NCI-H2081 (cell line): Measurements from ENCODE around the gene SMIM13.

Source experiments
- DNase-seq, 2 experiments: peaks; one replicate each; lab custom pipeline; 2025; lab: John Stamatoyannopoulos, UW

The SMIM13 gene

GRCh38 chr6:11121851-11122250 is 28.2 kb downstream of the SMIM13 start:
- no peak for DNase-seq

GRCh38 chr6:11122380-11122779 is 28.7 kb downstream of the SMIM13 start:
- no peak for DNase-seq

GRCh38 chr6:11123978-11124377 is 30.3 kb downstream of the SMIM13 start:
- DNase-seq, result no peak

- no peak for DNase-seq
Observed at GRCh38 chr6:11126876-11127275, 33.2 kb downstream of the SMIM13 start.

- no peak for DNase-seq
Observed at GRCh38 chr6:11128608-11129007, 35.0 kb downstream of the SMIM13 start.

- no peak for DNase-seq
Observed at GRCh38 chr6:11129908-11130565, 36.4 kb downstream of the SMIM13 start.

- DNase-seq, result no peak
Observed at GRCh38 chr6:11130605-11131004, 37.0 kb downstream of the SMIM13 start.

- no peak for DNase-seq
Observed at GRCh38 chr6:11132194-11132888, 38.7 kb downstream of the SMIM13 start.

- DNase-seq, result no peak
Observed at GRCh38 chr6:11133281-11133680, 39.6 kb downstream of the SMIM13 start.

GRCh38 chr6:11136809-11137208 is 43.2 kb downstream of the SMIM13 start:
- no peak for DNase-seq

- DNase-seq, result no peak
Observed at GRCh38 chr6:11139051-11139960, 45.7 kb downstream of the SMIM13 start.

- no peak for DNase-seq
Observed at GRCh38 chr6:11140056-11140455, 46.4 kb downstream of the SMIM13 start.

- no peak for DNase-seq
Observed at GRCh38 chr6:11141295-11141694, 47.7 kb downstream of the SMIM13 start.

- no peak for DNase-seq
Observed at GRCh38 chr6:11142296-11143027, 48.8 kb downstream of the SMIM13 start.

- no peak for DNase-seq
Observed at GRCh38 chr6:11143394-11144371, 50.0 kb downstream of the SMIM13 start.

- peak; percentile 35 to 67 for DNase-seq
Observed at GRCh38 chr6:11144393-11144851, 50.8 kb downstream of the SMIM13 start.

GRCh38 chr6:11146117-11146826 is 52.6 kb downstream of the SMIM13 start:
- DNase-seq, result no peak

GRCh38 chr6:11149551-11149950 is 55.9 kb downstream of the SMIM13 start:
- no peak for DNase-seq

GRCh38 chr6:11151488-11151887 is 57.9 kb downstream of the SMIM13 start:
- DNase-seq, result no peak

- no peak for DNase-seq
Observed at GRCh38 chr6:11152581-11152980, 58.9 kb downstream of the SMIM13 start.
